GM20000 (cell line): Measurements from ENCODE around the gene SCUBE1.

Source experiments
- DNase-seq: peaks from one replicate; pipeline ENCODE4 v3.0.0; 2012; ENCODE audit warnings: low spot score
- TF ChIP-seq, protein P1 (sequence below): IDR thresholded peaks from 2 replicates; pipeline ENCODE4 v1.5.1; 2012; ENCODE audit warnings: mild to moderate bottlenecking, control low read depth; ENCODE audit errors: extremely low read depth, missing control alignments

The SCUBE1 gene

DNA sequence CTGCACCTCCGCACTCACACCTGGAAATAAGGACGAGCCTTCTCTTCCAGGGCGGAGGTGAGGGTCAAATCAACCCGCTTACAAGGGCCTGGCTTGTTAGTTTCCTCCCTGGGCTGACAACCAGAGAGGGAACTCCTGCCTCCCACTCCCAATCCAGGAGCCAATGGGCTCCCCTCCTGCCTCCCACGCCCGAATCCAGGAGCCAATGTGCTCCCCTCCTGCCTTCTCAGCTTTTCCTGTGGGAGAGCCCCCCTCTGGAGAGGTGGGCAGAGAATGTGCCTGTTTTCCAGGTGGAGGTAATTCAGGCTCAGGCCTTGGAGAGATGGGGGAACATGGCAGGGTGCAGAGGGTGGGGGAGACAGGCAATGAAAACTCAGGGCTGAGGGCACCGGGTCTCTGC lies 102.6 kb downstream of the SCUBE1 start:
- DNase-seq: no peak
- TF ChIP-seq, protein P1, sequence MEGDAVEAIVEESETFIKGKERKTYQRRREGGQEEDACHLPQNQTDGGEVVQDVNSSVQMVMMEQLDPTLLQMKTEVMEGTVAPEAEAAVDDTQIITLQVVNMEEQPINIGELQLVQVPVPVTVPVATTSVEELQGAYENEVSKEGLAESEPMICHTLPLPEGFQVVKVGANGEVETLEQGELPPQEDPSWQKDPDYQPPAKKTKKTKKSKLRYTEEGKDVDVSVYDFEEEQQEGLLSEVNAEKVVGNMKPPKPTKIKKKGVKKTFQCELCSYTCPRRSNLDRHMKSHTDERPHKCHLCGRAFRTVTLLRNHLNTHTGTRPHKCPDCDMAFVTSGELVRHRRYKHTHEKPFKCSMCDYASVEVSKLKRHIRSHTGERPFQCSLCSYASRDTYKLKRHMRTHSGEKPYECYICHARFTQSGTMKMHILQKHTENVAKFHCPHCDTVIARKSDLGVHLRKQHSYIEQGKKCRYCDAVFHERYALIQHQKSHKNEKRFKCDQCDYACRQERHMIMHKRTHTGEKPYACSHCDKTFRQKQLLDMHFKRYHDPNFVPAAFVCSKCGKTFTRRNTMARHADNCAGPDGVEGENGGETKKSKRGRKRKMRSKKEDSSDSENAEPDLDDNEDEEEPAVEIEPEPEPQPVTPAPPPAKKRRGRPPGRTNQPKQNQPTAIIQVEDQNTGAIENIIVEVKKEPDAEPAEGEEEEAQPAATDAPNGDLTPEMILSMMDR: no peak

DNA sequence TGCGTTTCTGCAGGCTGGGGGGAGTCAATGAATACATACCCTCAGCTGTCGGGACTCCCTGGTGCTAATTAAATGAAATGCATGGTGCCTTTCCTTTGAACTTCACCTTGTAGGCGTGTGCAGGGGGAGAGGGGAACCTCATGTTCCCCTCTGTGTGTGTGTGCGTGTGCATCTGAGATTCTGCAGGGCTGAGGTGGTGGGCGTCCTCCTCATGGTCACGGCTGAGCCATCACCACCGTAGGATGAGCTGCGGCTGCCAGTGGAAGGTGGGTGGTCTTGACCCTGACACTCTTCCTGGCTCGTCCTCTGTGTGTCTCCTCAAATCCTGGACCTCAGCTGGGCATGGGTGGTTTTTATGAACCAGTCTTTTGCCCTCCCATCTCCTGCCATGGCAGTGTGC lies 103.2 kb downstream of the SCUBE1 start:
- TF ChIP-seq, protein P1: no peak
- DNase-seq: no peak

DNA sequence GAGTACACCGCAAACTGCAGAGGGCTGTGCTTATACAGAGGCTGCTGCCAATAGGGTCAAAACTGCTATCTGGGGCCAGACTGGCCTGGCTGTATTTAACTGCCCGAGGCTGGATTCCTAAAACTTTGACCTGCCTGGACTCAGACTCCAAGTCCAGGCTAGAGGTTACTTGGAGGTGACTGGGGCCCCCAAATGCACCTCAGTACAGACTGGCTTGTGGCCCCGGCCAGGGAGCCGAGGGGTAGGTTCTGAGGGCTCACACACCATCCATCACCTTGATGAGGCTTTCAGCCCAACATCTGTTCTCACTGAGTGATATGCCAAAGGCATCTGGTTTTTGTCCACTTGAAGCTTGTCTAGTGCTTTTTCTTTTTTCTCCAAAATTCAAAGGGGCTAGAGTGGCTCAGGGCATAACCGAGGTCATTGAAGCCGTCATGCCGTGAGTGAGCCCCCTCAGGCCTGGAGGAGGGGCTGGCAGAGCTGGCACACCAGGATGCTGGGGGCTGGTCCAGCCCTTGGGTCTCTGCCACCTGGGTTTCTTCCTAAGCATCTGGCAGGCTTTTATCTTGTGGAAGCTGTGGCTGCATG lies 103.9 kb downstream of the SCUBE1 start:
- DNase-seq: no peak
- TF ChIP-seq, protein P1: no peak

DNA sequence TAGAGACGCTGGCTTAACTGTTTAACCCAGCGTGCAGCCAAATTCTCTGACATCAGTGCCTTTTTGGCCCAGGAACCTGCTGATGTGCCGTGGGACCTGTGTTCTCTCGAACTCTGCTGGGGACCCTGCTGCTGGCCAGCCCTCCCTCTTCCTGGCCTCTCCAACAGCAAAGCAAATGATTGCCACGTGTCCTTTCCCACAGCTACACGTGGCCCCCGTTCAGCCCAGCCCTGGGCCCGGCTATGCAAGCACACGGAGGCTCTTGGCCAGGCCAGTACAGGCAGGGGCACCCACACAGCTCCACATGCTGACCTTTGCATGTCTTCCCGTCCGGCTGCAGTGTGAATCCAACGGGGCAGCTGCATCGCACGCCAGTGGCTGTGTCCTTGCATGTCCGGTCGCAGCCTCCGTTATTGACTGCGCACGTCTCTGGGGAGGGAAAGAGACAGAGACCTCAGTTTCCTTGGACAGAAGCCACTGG lies 104.6 kb downstream of the SCUBE1 start:
- TF ChIP-seq, protein P1: no peak
- no peak for DNase-seq

DNA sequence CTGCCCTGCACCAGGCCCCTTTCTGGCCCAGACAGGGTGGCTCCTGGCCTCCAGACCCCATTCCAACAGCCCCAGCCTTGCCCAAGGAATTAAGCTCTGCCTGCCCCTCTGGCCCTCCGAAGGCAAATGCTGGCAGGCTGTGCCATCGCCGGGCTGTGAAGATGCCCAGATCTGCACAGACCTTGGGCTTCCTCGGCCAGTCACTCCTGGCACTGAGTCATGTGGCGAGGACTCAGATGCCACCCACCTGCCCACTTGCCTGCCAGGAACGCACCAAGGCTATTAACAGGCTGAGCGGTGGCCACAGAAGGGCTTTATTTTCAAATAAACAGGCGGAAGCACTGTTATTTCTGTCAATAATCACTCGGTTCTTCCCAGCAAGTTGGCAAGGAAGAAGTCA lies 105.9 kb downstream of the SCUBE1 start:
- DNase-seq: no peak
- TF ChIP-seq, protein P1: no peak

DNA sequence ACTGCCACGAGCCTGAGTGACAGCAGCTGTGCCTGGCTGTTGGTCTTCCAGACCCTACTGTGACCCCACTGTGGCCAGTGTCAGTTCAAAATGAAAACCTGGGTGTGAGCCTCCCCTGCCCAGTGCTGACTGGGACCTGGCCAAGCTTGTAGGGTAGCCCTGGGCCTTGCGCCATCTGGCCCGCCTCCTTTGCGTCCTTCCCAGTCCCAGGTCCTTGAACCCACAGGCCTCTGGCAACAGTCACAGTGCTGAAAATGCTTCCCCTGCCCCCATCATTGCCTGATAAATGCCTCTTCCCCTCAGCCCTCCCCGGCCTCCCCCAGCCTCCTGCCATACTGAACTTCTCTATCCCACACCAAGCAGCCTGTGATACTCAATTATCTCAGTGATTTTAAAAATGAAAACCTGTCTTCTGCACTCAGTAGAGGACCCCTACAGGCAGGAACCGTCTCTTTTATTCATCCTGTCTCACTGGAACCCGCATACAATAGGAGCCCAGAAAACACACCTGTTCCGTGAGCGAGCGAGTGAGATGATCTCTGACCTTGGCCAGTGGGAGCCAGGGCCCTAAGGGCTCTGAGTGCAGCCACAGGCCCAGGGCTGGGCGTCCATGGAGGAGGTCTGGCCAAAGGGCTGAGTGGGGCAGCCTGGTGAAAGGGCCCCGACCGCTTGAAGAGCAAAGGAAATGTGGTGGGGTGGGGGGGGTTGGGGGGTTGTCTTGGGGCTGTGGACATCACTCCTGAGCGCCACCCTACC lies 106.6 kb downstream of the SCUBE1 start:
- no peak for DNase-seq
- TF ChIP-seq, protein P1: no peak
